AG10803 (cell line): Measurements from ENCODE around the gene ERCC5.

Source experiments
- DNase-seq: peaks from one replicate; pipeline ENCODE4 v3.0.0; 2010; ENCODE audit warnings: low read depth
- H3K4me3 ChIP-seq: 2 replicates; pipeline ENCODE4 v1.5.1; 2011; ENCODE audit warnings: mild to moderate bottlenecking, low read length, control low read depth
- TF ChIP-seq, protein P1 (sequence below): conservative IDR thresholded peaks from 2 replicates; pipeline ENCODE4 v1.5.1; 2011; ENCODE audit warnings: mild to moderate bottlenecking, low read length, control low read depth, inconsistent platforms

The ERCC5 gene

GRCh38 chr13:102856557-102856956 is 10.7 kb downstream of the ERCC5 start:
- H3K4me3 ChIP-seq, result no peak overlapping the region
- peak; percentile 40 for DNase-seq
- TF ChIP-seq, protein P1, sequence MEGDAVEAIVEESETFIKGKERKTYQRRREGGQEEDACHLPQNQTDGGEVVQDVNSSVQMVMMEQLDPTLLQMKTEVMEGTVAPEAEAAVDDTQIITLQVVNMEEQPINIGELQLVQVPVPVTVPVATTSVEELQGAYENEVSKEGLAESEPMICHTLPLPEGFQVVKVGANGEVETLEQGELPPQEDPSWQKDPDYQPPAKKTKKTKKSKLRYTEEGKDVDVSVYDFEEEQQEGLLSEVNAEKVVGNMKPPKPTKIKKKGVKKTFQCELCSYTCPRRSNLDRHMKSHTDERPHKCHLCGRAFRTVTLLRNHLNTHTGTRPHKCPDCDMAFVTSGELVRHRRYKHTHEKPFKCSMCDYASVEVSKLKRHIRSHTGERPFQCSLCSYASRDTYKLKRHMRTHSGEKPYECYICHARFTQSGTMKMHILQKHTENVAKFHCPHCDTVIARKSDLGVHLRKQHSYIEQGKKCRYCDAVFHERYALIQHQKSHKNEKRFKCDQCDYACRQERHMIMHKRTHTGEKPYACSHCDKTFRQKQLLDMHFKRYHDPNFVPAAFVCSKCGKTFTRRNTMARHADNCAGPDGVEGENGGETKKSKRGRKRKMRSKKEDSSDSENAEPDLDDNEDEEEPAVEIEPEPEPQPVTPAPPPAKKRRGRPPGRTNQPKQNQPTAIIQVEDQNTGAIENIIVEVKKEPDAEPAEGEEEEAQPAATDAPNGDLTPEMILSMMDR, result no peak

DNA sequence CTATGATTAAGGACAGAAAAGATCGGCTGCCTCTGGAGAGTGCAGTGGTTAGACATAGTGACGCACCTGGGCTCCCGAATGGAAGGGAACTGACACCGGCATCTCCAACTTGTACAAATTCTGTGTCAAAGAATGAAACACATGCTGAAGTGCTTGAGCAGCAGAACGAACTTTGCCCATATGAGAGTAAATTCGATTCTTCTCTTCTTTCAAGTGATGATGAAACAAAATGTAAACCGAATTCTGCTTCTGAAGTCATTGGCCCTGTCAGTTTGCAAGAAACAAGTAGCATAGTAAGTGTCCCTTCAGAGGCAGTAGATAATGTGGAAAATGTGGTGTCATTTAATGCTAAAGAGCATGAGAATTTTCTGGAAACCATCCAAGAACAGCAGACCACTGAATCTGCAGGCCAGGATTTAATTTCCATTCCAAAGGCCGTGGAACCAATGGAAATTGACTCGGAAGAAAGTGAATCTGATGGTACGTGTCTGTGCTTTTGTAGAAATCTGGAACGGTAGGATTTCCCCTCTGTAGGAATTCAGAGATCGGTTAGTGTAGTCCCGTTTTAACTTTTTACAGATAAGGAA is 16.9 kb downstream of the ERCC5 start:
- no peak overlapping the region for H3K4me3 ChIP-seq
- TF ChIP-seq, protein P1, result no peak
- no peak for DNase-seq

DNA sequence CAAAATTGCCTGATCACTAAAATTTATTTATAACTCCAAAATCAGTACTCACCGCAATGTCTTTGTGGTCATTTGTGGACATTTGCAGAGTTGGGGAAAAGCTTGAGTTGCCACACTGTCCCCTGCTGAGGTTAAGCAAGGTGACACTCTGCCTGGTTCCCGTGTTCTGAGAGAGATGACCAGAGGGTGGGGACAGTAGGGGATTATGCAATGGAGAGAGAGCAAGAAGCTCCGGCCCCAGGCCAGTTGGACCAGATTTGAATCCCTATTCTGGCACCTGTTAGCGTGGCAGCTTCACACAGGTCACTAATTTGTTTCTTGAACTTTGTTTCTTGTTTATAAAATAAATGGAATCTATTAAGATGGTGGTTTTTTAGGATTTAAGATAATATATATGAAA is 17.8 kb downstream of the ERCC5 start:
- no peak for DNase-seq
- TF ChIP-seq, protein P1, result no peak
- no peak overlapping the region for H3K4me3 ChIP-seq

DNA sequence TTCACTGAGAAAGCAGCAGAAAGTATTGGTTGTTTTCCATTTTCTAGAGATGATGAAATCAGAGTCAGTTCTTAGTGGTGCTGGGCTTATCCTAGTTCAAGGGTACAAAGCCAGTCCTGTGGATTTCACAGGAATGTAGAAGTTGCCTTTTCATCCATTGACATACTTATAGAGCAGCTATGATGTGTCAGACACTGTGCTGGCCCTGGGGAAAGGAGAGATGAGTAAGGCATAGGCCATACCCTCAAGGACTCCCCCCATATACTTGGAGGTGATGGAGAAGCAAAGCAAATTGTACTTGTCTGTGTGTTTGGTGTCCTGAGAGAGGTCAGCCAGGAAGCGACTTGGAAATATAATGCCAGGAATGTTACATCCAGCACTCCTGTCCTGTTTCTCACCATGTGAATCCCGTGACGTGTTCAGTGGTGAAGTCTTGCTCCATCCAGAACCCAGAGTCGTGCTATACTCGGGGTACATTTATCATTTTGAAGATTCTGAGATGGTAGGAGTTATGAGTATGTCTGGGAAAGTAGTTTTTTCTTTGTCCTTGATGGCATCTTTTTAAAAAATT is 22.6 kb downstream of the ERCC5 start:
- H3K4me3 ChIP-seq, result no peak overlapping the region
- TF ChIP-seq, protein P1, result no peak
- DNase-seq, result peak; percentile 28

GRCh38 chr13:102869948-102870676 is 24.3 kb downstream of the ERCC5 start:
- no peak for DNase-seq
- no peak overlapping the region for H3K4me3 ChIP-seq
- TF ChIP-seq, protein P1, result no peak

DNA sequence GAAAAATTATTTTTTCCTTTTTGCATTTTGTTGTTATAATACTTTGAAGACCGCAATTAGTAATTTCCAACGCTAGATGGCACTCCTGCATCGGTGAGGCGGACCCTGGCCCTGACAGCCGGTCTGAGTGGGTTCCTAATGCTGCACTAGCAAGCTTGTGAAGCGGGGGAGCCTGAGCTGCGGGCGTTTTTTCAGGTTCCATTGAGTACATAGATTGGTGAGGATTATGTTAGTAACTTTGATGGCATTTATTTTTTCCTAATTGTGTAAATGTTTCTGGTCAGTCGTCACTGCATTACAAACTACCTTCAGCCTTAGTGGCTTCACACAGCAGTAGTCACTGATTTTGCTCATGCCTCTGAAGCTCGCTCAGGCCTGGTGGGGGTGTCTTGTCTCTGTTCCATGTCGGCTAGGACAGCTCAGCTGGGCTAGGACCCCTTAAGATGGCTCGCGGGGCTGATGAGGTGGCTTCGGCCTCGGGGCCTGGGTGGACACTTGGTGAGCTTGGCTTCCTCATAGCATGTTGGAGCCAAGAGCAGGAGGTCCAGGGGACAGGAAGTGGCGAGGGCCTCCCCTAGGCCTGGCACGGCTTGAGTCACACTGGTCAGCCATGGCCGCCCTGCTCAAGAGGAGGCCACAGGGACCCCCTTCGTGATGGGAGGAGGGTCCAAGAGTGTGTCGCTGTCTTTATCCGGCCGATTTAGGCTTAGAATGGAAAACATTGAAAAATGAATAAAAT is 25.0 kb downstream of the ERCC5 start:
- DNase-seq, result peak; percentile 58
- TF ChIP-seq, protein P1, result peak; percentile 73
- no peak overlapping the region for H3K4me3 ChIP-seq
